Transverse colon (tissue), 4 donors: ENCODE data around the gene CRISPLD2. TPM values are rescaled to one million over a fixed set of nuclear protein-coding genes. Genes with fewer than 3 reads are reported as not detected.

Experiments used
- DNase-seq: peaks from one replicate; pipeline ENCODE4 v3.0.0-alpha.2; 2019
- H3K27ac ChIP-seq, 4 donors: fragments of 200-600 bp; sonication (generic); 2 replicates each; pipeline ENCODE4 v1.5.1; 2016 to 2018; ENCODE audit warnings: inconsistent platforms in 4 of 4
- H3K27me3 ChIP-seq: fragments of 200-600 bp; sonication (generic); 2 replicates; pipeline ENCODE4 v1.5.1; 2017; ENCODE audit warnings: inconsistent platforms
- H3K36me3 ChIP-seq, 4 donors: fragments of 200-600 bp; sonication (generic); 2 replicates each; pipeline ENCODE4 v1.5.1; 2017 to 2019; ENCODE audit warnings: inconsistent platforms in 4 of 4
- H3K4me1 ChIP-seq, 4 donors: fragments of 200-600 bp; sonication (generic); 2 replicates each; pipeline ENCODE4 v1.5.1; 2017 to 2020; ENCODE audit warnings: inconsistent platforms in 4 of 4
- H3K4me3 ChIP-seq, 4 donors: fragments of 200-600 bp; sonication (generic); 1 replicate in 1 of 4; 2 replicates in 3 of 4; pipeline versions ENCODE4 v1.5.1 to v1.6.1; 2017 to 2019; ENCODE audit warnings: inconsistent platforms in 4 of 4
- H3K9me3 ChIP-seq, 2 donors: fragments of 200-600 bp; sonication (generic); 2 replicates each; pipeline ENCODE4 v1.5.1; 2017 to 2019; ENCODE audit warnings: inconsistent platforms in 2 of 2
- EP300 ChIP-seq: sonication (generic); formaldehyde crosslinking; IDR thresholded peaks from one replicate; pipeline ENCODE4 v1.6.1; 2017; ENCODE audit warnings: antibody characterized with exemption, low read depth
- POLR2A ChIP-seq: fragments of 450-650 bp; IDR thresholded peaks from one replicate; pipeline ENCODE4 v1.6.1; 2016; ENCODE audit warnings: antibody characterized with exemption, mild to moderate bottlenecking, moderate library complexity
- POLR2AphosphoS5 ChIP-seq, 3 donors: sonication (generic); formaldehyde crosslinking; IDR thresholded peaks; one replicate each; pipeline ENCODE4 v1.6.1; 2016; ENCODE audit warnings: antibody characterized with exemption in 3 of 3
- WGBS, 2 donors: methylation state at CpG; one replicate each; pipeline ENCODE4 v1.1.5; 2018; ENCODE audit warnings: low coverage in 1 of 2; 5-methylcytosine and 5-hydroxymethylcytosine counted together
- in situ Hi-C, 4 donors: fragments of 200-750 bp; cut with MboI; loops; one replicate each; pipeline versions ENCODE4 v1.15.0 to v1.15.1; 2017; ENCODE audit warnings: low sequenced_read_pairs in 3 of 4, low pct_ligation_motif_present in 1 of 4, low pct_unique_long_range_greater_than_20kb in 1 of 4
- intact Hi-C: fragments of 100-400 bp; cut with DNase I; formaldehyde crosslinking; loops from one replicate; pipeline ENCODE4 v1.15.1; 2023; ENCODE audit warnings: low total_unique reads
- total RNA-seq, 4 donors: library from RNA; depleted of rRNA; stranded (reverse); fragments of >200 nt; gene quantifications; one replicate each; pipeline ENCODE4 v1.1.0, GENCODE V29; 2016
- TF ChIP-seq, protein P1 (sequence below), 5 experiments: fragments of 200-600 bp in 3 of 5; fragments of 450-650 bp in 2 of 5; sonication (generic) in 3 of 5; IDR thresholded peaks; 1 replicate in 2 of 5; 2 replicates in 3 of 5; pipeline ENCODE4 v1.5.1; 2016 to 2017; ENCODE audit warnings: antibody characterized with exemption in 5 of 5, inconsistent platforms in 3 of 5, mild to moderate bottlenecking in 2 of 5, moderate library complexity in 1 of 5

The CRISPLD2 gene
- total RNA-seq, 4 donors from 2014 or later: 53.4 to 326 (median 71.0) TPM

DNA sequence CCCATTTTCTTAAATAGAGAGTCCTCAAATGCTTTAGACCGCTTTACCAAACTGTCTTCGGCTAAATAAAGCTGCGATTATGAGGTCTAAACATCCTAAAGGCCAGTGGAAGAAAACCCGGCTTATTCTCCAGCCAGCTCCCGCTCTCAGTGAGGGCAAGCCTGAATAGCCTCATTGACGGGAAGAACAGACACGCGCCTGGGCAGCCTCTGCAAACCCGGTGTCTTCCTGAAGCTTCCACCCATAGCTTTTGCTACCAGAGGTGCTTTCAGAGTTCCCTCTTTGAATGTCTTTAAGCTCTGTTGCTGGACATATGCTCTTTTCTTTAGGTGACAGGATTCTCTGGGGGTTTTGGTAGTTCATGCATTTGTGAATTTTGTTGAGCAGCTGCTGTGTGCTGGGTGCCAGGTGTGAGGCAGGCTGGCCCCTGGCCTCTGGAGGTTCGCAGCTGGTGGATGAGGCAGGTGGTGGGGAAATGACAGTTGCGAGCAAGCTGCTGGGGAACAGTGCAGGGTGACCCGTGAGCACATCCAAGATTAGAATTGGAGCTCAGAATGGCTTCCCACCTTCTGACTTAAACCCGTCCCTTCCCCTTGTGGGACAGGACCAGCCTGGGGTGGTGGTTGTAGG is 44.7 kb downstream of the CRISPLD2 start:
- DNase-seq: no peak
- 83 to 100% methylated on average over 2 to 13 of the region's 13 CpGs for WGBS, 2 donors
- Histone ChIP-seq H3K4me1 (peaks cover 0 to 4% (median 0%) of the 10 kb centered on the region in 4 donors), H3K36me3 (peaks cover 0 to 22% (median 2%) of the 10 kb centered on the region in 4 donors), H3K27me3 (no peaks in the 10 kb centered on the region), H3K4me3 (no peak overlapping the region), H3K9me3 (no peaks in the 10 kb centered on the region), H3K27ac (no peak overlapping the region)
- TF ChIP-seq POLR2A: no peak
- no peak for TF ChIP-seq EP300
- TF ChIP-seq POLR2AphosphoS5 (IDR thresholded peaks at IDR 0.05): no peak
- TF ChIP-seq, protein P1, sequence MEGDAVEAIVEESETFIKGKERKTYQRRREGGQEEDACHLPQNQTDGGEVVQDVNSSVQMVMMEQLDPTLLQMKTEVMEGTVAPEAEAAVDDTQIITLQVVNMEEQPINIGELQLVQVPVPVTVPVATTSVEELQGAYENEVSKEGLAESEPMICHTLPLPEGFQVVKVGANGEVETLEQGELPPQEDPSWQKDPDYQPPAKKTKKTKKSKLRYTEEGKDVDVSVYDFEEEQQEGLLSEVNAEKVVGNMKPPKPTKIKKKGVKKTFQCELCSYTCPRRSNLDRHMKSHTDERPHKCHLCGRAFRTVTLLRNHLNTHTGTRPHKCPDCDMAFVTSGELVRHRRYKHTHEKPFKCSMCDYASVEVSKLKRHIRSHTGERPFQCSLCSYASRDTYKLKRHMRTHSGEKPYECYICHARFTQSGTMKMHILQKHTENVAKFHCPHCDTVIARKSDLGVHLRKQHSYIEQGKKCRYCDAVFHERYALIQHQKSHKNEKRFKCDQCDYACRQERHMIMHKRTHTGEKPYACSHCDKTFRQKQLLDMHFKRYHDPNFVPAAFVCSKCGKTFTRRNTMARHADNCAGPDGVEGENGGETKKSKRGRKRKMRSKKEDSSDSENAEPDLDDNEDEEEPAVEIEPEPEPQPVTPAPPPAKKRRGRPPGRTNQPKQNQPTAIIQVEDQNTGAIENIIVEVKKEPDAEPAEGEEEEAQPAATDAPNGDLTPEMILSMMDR (IDR thresholded peaks at IDR 0.05): no peak
- intact Hi-C loops: no loop called here
- in situ Hi-C loops: no loop called here

DNA sequence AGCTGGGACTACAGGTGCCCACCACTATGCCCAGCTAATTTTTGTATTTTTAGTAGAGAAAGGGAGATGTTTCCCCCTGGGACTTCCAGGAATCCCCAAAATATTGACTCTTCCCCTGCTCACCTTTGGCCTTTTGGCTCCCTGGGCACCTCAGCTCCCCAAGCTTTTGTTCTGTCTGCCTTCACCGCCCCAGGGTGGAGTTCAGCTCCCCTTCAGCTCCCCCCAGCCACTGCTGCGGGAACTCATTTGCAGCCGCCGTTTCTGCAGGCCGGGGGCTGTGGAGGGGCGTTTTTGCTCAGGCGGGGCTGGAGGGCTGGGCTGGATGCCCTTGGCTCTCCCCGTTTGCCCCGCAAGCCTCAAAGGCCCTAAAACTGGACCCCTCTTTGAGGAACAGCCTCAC is 47.9 kb downstream of the CRISPLD2 start:
- no peaks in the 10 kb centered on the region for H3K27me3 ChIP-seq
- H3K36me3 ChIP-seq: peaks cover 0 to 6% (median 2%) of the 10 kb centered on the region in 4 donors
- TF ChIP-seq POLR2A: no peak
- TF ChIP-seq POLR2AphosphoS5 (IDR thresholded peaks at IDR 0.05): no peak
- TF ChIP-seq EP300: no peak
- TF ChIP-seq, protein P1 (IDR thresholded peaks at IDR 0.05): no peak
- no peak for DNase-seq
- no peaks in the 10 kb centered on the region for H3K9me3 ChIP-seq
- WGBS, 2 donors: 88 to 89% methylated on average over 4 to 9 of the region's 9 CpGs
- intact Hi-C loops (no loop called here), in situ Hi-C loops (no loop called here)
- H3K27ac ChIP-seq: no peak overlapping the region
- H3K4me3 ChIP-seq: no peak overlapping the region
- H3K4me1 ChIP-seq: peaks cover 0 to 4% (median 0%) of the 10 kb centered on the region in 4 donors

DNA sequence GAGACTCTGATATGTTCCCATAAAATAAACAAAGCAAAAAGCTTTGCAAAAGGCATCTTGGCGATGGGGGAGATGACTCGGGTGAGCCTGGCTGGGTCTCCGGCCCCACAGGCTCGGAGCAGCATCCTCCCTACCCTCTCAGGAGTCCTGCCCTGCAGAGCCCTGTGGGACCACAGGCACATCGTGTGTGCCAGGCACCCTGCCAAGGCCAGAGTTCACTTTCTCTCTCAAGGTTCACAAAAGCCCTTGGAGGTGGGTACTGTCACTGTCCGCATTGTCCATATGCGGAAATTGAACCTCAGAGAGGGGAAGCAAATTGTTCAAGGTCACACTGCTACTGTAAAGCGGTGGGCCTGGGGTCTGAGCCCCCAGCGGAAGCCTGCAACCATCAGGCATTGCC is 48.5 kb downstream of the CRISPLD2 start:
- in situ Hi-C loops (no loop called here), intact Hi-C loops (no loop called here)
- Histone ChIP-seq H3K4me3 (no peak overlapping the region), H3K36me3 (peaks cover 0 to 3% (median 0%) of the 10 kb centered on the region in 4 donors), H3K9me3 (no peaks in the 10 kb centered on the region), H3K27ac (no peak overlapping the region), H3K27me3 (no peaks in the 10 kb centered on the region), H3K4me1 (peaks cover 0 to 4% (median 0%) of the 10 kb centered on the region in 4 donors)
- no peak for DNase-seq
- 73 to 75% methylated on average over 4 to 9 of the region's 9 CpGs for WGBS, 2 donors
- peak in 1 of 3 donors; percentile 13 for TF ChIP-seq POLR2AphosphoS5 (IDR thresholded peaks at IDR 0.05)
- TF ChIP-seq, protein P1 (IDR thresholded peaks at IDR 0.05): no peak

DNA sequence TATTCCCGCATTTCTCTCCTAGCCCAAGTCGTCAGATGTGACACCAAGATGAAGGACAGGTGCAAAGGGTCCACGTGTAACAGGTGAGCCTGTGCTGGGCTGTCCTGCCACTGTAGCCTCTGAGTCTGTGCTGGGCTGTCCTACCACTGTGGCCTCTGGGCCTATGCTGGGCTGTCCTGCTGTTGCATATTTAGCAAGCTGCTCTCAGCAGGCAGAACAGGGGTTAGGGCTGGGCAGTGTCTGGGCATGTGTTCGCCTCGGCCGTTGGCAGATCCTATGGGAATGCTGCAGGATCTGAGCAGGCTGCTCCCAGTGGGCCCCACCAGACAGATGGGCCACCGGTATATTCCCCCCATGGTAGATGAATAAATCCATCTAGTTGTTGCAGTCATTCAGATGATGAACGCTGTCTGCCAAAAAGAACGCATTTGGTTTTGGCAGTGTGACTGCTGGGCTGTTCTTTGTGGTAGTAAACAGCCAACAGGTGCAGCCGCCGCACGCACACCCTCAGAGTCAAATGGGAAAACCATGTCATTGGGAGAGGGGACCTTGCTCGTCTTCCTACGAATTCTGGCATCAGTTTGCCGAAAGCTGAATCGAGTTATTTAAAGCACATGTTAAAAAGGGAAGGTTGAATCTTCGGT is 49.2 kb downstream of the CRISPLD2 start:
- DNase-seq: no peak
- intact Hi-C loops (no loop called here), in situ Hi-C loops (no loop called here)
- 91 to 92% methylated on average over 5 to 17 of the region's 17 CpGs for WGBS, 2 donors
- peaks cover 0 to 4% (median 0%) of the 10 kb centered on the region in 4 donors for H3K4me1 ChIP-seq
- TF ChIP-seq, protein P1 (IDR thresholded peaks at IDR 0.05): no peak
- no peak for TF ChIP-seq POLR2A
- TF ChIP-seq EP300: no peak
- TF ChIP-seq POLR2AphosphoS5 (IDR thresholded peaks at IDR 0.05): no peak
- H3K36me3 ChIP-seq: no peaks in the 10 kb centered on the region
- no peaks in the 10 kb centered on the region for H3K9me3 ChIP-seq
- no peaks in the 10 kb centered on the region for H3K27me3 ChIP-seq
- no peak overlapping the region for H3K27ac ChIP-seq
- H3K4me3 ChIP-seq: no peak overlapping the region
